Astrocyte of the spinal cord (primary cell): ENCODE data around the gene ICE2.

ENCODE experiments used
- DNase-seq: peaks from one replicate; pipeline ENCODE4 v3.0.0; 2011; ENCODE audit warnings: low read depth, low spot score
- H3K4me3 ChIP-seq: 2 replicates; pipeline ENCODE4 v1.5.1; 2011; ENCODE audit warnings: low read depth, mild to moderate bottlenecking, low read length, moderate library complexity
- CTCF ChIP-seq: IDR thresholded peaks from 2 replicates; pipeline ENCODE4 v1.5.1; 2012; ENCODE audit warnings: low read depth, mild to moderate bottlenecking, low read length, inconsistent platforms
- in situ Hi-C: cut with HindIII; loops from 2 replicates; pipeline ENCODE4 v1.10.0; 2017; ENCODE audit warnings: low sequenced_read_pairs

ICE2 gene

GRCh38 chr15:60476713-60477112 is 2.2 kb downstream of the ICE2 start:
- DNase-seq, result peak; percentile 50
- in situ Hi-C loops, result no loop called here
- TF ChIP-seq CTCF, result no peak
- H3K4me3 ChIP-seq, result no peak overlapping the region

GRCh38 chr15:60473135-60473534 is 5.8 kb downstream of the ICE2 start:
- in situ Hi-C loops, result no loop called here
- TF ChIP-seq CTCF, result no peak
- no peak overlapping the region for H3K4me3 ChIP-seq
- DNase-seq, result no peak

- in situ Hi-C loops, result no loop called here
- no peak for DNase-seq
- TF ChIP-seq CTCF, result no peak
- no peak overlapping the region for H3K4me3 ChIP-seq
These were observed 7.6 kb downstream of the ICE2 start for GRCh38 chr15:60471314-60471713.

- no peak for TF ChIP-seq CTCF
- in situ Hi-C loops, result no loop called here
- H3K4me3 ChIP-seq, result no peak overlapping the region
- peak; percentile 13 for DNase-seq
These were observed 8.9 kb downstream of the ICE2 start for GRCh38 chr15:60469893-60470641.

- no peak for TF ChIP-seq CTCF
- in situ Hi-C loops, result no loop called here
- H3K4me3 ChIP-seq, result no peak overlapping the region
- DNase-seq, result peak; percentile 48
These were observed 13.9 kb downstream of the ICE2 start for GRCh38 chr15:60464836-60465630.

- TF ChIP-seq CTCF, result no peak
- no peak overlapping the region for H3K4me3 ChIP-seq
- in situ Hi-C loops, result no loop called here
- DNase-seq, result no peak
These were observed 16.9 kb downstream of the ICE2 start for GRCh38 chr15:60462027-60462426.
